GM13977 (cell line): ENCODE data around the gene MLLT3.

Experiments
- DNase-seq: peaks from one replicate; pipeline ENCODE4 v3.0.0; 2012; ENCODE audit warnings: low spot score
- in situ Hi-C: fragments of 300-500 bp; cut with MboI; formaldehyde crosslinking; loops from one replicate; pipeline ENCODE4 v1.12.0; 2022; ENCODE audit warnings: low sequenced_read_pairs, low pct_unique_long_range_greater_than_20kb, mixed read lengths, inconsistent platforms; ENCODE audit not compliant: unreplicated experiment
- TF ChIP-seq, protein P1 (sequence below): IDR thresholded peaks from 2 replicates; pipeline ENCODE4 v1.5.1; 2012; ENCODE audit warnings: mild to moderate bottlenecking, control low read depth; ENCODE audit not compliant: insufficient read depth; ENCODE audit errors: extremely low read depth, missing control alignments

MLLT3 gene

DNA sequence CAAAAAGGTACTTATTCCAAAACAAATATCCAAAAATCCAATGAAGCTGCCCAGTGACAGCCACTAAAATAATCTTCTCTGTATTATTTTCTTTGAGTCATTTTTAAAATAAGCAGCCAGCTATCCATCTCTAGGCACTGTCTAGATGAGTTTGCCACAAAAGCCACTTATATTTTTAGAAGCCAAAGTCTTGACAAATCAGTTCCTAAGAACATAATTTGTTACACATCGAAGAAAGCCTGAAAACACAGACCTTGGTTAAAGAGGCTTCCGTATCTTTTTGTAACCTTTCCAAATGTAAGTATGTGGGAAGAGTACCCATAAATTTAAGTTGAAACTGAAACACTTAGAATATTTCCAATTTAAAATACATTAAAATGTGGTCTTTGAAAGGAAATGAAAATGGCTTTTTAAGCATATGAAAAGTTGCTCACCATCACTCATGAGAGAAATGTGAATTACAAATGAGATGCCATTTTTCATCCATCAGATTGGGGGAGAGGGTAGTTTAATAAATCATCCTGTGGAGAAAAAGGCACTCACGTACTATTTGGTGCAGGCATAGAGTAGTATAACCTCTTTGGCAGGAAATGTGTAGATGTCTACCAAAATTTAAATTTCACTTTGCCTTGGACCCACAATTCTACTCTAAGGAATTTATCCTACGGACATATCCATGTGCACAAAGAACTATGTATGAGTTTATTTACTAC is 180.4 kb downstream of the MLLT3 start:
- in situ Hi-C loops: no loop called here
- no peak for DNase-seq
- TF ChIP-seq, protein P1, sequence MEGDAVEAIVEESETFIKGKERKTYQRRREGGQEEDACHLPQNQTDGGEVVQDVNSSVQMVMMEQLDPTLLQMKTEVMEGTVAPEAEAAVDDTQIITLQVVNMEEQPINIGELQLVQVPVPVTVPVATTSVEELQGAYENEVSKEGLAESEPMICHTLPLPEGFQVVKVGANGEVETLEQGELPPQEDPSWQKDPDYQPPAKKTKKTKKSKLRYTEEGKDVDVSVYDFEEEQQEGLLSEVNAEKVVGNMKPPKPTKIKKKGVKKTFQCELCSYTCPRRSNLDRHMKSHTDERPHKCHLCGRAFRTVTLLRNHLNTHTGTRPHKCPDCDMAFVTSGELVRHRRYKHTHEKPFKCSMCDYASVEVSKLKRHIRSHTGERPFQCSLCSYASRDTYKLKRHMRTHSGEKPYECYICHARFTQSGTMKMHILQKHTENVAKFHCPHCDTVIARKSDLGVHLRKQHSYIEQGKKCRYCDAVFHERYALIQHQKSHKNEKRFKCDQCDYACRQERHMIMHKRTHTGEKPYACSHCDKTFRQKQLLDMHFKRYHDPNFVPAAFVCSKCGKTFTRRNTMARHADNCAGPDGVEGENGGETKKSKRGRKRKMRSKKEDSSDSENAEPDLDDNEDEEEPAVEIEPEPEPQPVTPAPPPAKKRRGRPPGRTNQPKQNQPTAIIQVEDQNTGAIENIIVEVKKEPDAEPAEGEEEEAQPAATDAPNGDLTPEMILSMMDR: no peak

DNA sequence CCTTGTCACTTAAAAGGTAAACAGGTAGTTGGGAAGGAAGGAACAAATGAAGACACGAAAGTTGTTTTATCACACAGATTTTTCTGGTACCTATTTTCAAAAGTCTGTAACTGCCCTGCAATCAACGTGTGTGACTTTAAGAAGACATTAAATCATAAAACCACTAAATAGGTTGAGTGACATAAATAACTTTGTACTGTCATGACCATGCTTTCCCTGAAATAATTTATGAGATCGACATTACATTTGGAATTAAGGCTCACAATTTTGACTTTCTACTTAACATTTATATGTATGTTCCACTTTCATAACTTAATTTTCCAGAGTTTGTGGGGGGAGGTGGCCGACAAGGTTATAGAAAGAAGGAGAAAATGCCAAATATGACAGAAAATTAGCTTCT is 181.1 kb downstream of the MLLT3 start:
- in situ Hi-C loops: no loop called here
- DNase-seq: no peak
- TF ChIP-seq, protein P1: no peak

DNA sequence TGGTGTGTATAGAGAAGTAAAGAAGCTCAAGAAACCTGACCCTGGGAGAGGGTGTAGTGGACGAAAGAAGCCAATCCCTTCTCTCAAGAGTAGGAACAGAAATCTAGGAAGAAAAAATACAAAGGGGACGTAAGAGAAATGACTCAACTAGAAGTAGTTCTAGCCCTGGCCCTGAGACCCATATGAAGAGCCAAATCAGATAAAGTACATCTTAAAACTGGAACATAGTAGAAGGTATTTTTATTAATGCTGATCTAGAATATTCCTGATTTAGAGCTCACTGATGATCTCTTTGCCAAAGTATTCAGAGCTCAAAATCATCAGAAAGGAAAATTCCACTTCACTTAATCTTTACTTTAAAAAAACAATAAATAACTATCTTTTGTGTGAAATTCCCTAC is 184.8 kb downstream of the MLLT3 start:
- no peak for DNase-seq
- TF ChIP-seq, protein P1: no peak
- in situ Hi-C loops: no loop called here

DNA sequence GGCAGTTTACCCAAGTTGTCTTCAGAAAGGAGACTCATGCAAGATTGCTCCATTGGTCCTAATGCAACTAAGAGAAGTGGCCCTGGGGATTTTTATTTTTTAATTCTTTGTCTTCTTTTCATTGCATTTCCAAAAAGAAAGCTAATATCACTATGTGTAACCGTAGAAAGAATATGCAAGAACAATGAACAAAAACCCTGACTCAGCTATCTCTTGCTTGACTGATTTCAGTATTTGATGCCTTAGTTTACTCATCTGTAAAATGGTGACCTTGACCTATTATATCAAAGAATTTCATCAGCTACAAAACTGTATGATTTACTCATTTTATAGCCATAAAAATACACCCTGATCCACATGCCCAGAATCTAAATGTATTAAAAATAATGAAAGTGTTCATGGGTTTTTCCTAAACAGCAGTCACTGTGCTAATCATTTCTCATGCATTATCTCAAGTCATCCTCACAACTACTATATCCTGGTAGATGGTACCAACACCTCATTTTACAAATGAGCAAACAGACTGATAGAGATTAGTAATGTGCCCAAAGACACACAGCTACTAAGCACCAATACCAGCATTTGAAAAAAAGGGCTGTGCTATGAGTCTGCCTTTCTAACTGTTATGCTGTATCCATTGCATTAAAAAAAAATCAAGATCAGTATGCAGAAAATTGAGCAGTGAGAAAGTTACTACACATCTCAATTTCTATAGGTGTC is 185.7 kb downstream of the MLLT3 start:
- no peak for DNase-seq
- in situ Hi-C loops: no loop called here
- TF ChIP-seq, protein P1: no peak

DNA sequence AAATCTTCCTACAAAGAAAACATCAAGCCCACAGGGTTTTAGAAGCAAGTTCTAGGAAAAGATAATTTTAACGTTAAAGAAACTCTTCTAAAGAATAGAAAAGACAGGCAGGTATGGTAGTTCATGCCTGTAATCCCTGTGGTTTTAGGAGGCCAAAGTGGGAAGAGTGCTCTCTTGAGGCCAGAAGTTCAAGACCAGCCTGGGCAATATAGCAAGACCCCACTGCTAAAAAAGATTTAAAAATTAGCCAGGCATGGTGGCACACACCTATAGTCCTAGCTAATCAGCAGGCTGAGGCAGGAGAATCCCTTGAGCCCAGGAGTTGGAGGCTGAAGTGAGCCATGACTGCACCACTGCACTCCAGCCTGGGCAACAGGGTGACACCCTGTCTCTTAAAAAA is 193.3 kb downstream of the MLLT3 start:
- no peak for DNase-seq
- in situ Hi-C loops: no loop called here
- TF ChIP-seq, protein P1: no peak

DNA sequence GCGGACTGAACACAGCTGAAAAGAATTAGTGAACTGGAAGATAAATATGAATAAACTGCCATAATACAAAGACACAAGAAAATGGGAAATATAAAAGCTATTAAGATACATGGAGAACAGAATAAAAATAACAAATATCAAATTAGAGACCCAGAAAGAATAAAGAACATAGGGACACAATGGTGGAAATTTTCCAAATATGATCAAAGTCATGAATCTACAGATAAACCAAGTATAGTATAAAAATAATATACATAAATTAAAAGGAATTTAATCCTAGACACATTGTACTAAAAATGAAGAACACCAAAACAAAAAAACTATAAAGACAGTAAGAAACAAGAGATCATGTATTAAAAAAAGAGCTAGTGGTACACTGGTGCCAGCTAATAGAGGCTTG is 194.9 kb downstream of the MLLT3 start:
- in situ Hi-C loops: no loop called here
- TF ChIP-seq, protein P1: no peak
- no peak for DNase-seq
